Measurements from ENCODE around the gene ZFP36.

- TF ChIP-seq GATA2 (IDR thresholded peaks at IDR 0.05; ENCODE audit: low read depth, low read length), result no peak
- TF ChIP-seq GATA3 (IDR thresholded peaks at IDR 0.05; ENCODE audit: low read depth, low read length), result no peak
Measured at GRCh38 chr19:39401070-39401548, 5.5 kb upstream of the ZFP36 start.

Measured in SH-SY5Y (cell line).